Neural progenitor cell (in vitro differentiated cells): ENCODE results near the gene LEKR1. TPM values are rescaled to one million over a fixed set of nuclear protein-coding genes. Genes with fewer than 3 reads are reported as not detected.

Experiments
- DNase-seq: peaks from one replicate; pipeline ENCODE4 v3.0.0-alpha.2; 2016; ENCODE audit warnings: low spot score
- H2AFZ ChIP-seq: fragments of 200-600 bp; sonication (generic); replicated peaks from 2 replicates; pipeline ENCODE4 v1.6.1; 2016; ENCODE audit warnings: antibody characterized with exemption
- H3F3A ChIP-seq: fragments of 200-600 bp; sonication (generic); 2 replicates; pipeline ENCODE4 v1.6.1; 2016; ENCODE audit warnings: antibody characterized with exemption, low read depth
- H3K27ac ChIP-seq: fragments of 200-600 bp; sonication (generic); 2 replicates; pipeline ENCODE4 v1.5.1; 2016; ENCODE audit warnings: mild to moderate bottlenecking
- H3K27me3 ChIP-seq: fragments of 200-600 bp; sonication (generic); 2 replicates; pipeline ENCODE4 v1.6.1; 2016; ENCODE audit warnings: mild to moderate bottlenecking, moderate library complexity
- H3K36me3 ChIP-seq: fragments of 200-600 bp; sonication (generic); 2 replicates; pipeline ENCODE4 v1.5.1; 2016
- H3K4me1 ChIP-seq: fragments of 200-600 bp; sonication (generic); 2 replicates; pipeline ENCODE4 v1.6.1; 2016; ENCODE audit warnings: mixed run types
- H3K4me2 ChIP-seq: fragments of 200-600 bp; sonication (generic); 2 replicates; pipeline ENCODE4 v1.6.1; 2016
- H3K4me3 ChIP-seq: fragments of 200-600 bp; sonication (generic); 2 replicates; pipeline ENCODE4 v1.5.1; 2016
- H3K79me2 ChIP-seq: fragments of 200-600 bp; sonication (generic); 2 replicates; pipeline ENCODE4 v1.6.1; 2016; ENCODE audit warnings: low read depth
- H3K9ac ChIP-seq: fragments of 200-600 bp; sonication (generic); 2 replicates; pipeline ENCODE4 v1.6.1; 2016
- H3K9me3 ChIP-seq: fragments of 200-600 bp; sonication (generic); 2 replicates; pipeline ENCODE4 v1.5.1; 2016; ENCODE audit warnings: low read depth
- H4K20me1 ChIP-seq: fragments of 200-600 bp; sonication (generic); 2 replicates; pipeline ENCODE4 v1.6.1; 2016; ENCODE audit warnings: low read depth
- H3K27ac Mint-ChIP-seq: 3 replicates; pipeline ENCODE4 v1.8.0; 2021; ENCODE audit warnings: mixed read lengths
- H3K27me3 Mint-ChIP-seq: 2 replicates; pipeline ENCODE4 v1.8.0; 2022; ENCODE audit warnings: low read depth, mild to moderate bottlenecking, inconsistent platforms, moderate library complexity, mixed read lengths; ENCODE audit not compliant: insufficient read depth
- H3K36me3 Mint-ChIP-seq: 3 replicates; pipeline ENCODE4 v1.8.0; 2021; ENCODE audit warnings: mixed read lengths
- H3K4me1 Mint-ChIP-seq: 3 replicates; pipeline ENCODE4 v1.8.0; 2021; ENCODE audit warnings: mixed read lengths
- H3K4me3 Mint-ChIP-seq: 3 replicates; pipeline ENCODE4 v1.8.0; 2021; ENCODE audit warnings: mild to moderate bottlenecking, moderate library complexity, mixed read lengths
- H3K9me3 Mint-ChIP-seq: 3 replicates; pipeline ENCODE4 v1.8.0; 2020; ENCODE audit warnings: mixed read lengths
- EZH2 ChIP-seq: fragments of 200-600 bp; sonication (generic); IDR thresholded peaks from 2 replicates; pipeline ENCODE4 v1.6.1; 2017; ENCODE audit warnings: antibody characterized with exemption, mild to moderate bottlenecking, moderate library complexity
- EZH2phosphoT487 ChIP-seq: fragments of 200-600 bp; sonication (generic); IDR thresholded peaks from 2 replicates; pipeline ENCODE4 v1.6.1; 2017; ENCODE audit warnings: antibody characterized with exemption
- total RNA-seq: library from RNA; depleted of rRNA; stranded (reverse); fragments of >200 nt; gene quantifications from 2 replicates; pipeline ENCODE4 v1.2.3, GENCODE V29; 2015; ENCODE audit warnings: low replicate concordance
- TF ChIP-seq, protein P1 (sequence below): fragments of 200-600 bp; sonication (generic); IDR thresholded peaks from 2 replicates; pipeline ENCODE4 v1.5.1; 2017; ENCODE audit warnings: antibody characterized with exemption, mild to moderate bottlenecking

The LEKR1 gene
- total RNA-seq, 1 donor from 2014 or later: 1.9 TPM

DNA sequence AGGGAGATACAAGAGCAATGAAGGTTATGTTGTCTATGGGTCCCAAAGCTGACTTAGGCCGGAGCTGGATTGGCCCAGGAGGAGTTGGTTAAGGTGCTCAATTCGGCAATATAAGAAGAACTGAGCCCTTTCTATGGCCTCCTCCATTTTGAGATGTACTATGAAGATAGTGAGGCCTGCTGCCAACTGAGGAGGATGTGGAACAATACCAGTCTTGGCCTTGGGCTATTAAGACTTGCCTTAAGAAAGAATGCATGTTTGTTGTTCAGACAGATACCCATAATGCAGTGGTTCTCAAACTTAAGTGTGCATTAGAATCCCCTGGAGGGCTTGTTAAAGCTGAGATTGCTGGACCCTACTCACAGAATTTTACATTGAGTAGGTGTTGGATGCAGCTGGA lies 24.4 kb upstream of the LEKR1 start:
- H3K4me2 ChIP-seq: no peak overlapping the region
- H3K4me3 ChIP-seq: no peak overlapping the region
- H4K20me1 ChIP-seq: no peaks in the 10 kb centered on the region
- H3K79me2 ChIP-seq: no peaks in the 10 kb centered on the region
- H2AFZ ChIP-seq: no peak overlapping the region
- no peak for DNase-seq
- Mint-ChIP-seq H3K4me3 (no peak overlapping the region), H3K9me3 (peaks cover 18% of the 10 kb centered on the region), H3K4me1 (no peaks in the 10 kb centered on the region), H3K36me3 (no peaks in the 10 kb centered on the region), H3K27ac (no peak overlapping the region), H3K27me3 (peaks cover 8% of the 10 kb centered on the region)
- H3K27me3 ChIP-seq: no peaks in the 10 kb centered on the region
- no peaks in the 10 kb centered on the region for H3F3A ChIP-seq
- H3K4me1 ChIP-seq: no peaks in the 10 kb centered on the region
- H3K27ac ChIP-seq: no peak overlapping the region
- TF ChIP-seq EZH2 (no peak), EZH2phosphoT487 (no peak)
- TF ChIP-seq, protein P1, sequence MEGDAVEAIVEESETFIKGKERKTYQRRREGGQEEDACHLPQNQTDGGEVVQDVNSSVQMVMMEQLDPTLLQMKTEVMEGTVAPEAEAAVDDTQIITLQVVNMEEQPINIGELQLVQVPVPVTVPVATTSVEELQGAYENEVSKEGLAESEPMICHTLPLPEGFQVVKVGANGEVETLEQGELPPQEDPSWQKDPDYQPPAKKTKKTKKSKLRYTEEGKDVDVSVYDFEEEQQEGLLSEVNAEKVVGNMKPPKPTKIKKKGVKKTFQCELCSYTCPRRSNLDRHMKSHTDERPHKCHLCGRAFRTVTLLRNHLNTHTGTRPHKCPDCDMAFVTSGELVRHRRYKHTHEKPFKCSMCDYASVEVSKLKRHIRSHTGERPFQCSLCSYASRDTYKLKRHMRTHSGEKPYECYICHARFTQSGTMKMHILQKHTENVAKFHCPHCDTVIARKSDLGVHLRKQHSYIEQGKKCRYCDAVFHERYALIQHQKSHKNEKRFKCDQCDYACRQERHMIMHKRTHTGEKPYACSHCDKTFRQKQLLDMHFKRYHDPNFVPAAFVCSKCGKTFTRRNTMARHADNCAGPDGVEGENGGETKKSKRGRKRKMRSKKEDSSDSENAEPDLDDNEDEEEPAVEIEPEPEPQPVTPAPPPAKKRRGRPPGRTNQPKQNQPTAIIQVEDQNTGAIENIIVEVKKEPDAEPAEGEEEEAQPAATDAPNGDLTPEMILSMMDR: no peak
- no peaks in the 10 kb centered on the region for H3K9me3 ChIP-seq
- H3K9ac ChIP-seq: no peak overlapping the region
- no peaks in the 10 kb centered on the region for H3K36me3 ChIP-seq

DNA sequence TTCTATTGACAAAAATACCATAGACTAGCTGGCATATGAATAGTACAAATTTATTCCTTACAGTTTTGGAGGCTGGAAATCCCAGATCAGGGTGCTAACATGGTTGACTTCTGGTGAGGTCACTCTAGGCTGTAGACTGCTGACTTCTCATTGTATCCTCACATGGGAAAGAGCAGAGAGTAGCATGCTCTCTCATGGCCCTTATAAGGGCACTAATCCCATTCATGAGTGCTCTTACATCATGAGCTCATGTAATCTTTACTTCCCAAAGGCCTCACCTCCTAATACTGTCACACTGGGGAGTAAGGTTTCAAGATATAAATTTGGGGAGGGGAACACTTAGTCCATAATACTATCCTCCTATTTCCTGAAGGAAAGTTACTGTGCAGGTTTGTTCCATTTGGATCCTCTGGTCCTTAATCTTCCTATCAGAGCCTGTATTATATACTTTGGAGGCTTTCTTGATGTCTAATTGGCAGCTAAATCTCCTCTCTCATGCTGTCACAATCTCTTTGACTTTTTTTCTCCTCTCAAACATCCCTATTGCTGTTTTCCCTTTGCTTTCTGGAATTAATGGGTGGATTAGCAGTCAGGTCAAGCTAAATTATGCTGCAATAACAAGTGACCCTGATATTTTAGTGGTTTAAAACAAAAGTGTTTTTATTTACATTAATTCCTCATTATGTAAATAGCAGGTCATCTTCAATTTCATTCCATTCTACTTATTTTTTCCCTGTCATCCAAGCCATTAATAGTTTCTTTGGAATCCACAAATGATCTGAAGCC lies 23.1 kb upstream of the LEKR1 start:
- no peak overlapping the region for H3K4me2 ChIP-seq
- peaks cover 18% of the 10 kb centered on the region for H3K9me3 Mint-ChIP-seq

DNA sequence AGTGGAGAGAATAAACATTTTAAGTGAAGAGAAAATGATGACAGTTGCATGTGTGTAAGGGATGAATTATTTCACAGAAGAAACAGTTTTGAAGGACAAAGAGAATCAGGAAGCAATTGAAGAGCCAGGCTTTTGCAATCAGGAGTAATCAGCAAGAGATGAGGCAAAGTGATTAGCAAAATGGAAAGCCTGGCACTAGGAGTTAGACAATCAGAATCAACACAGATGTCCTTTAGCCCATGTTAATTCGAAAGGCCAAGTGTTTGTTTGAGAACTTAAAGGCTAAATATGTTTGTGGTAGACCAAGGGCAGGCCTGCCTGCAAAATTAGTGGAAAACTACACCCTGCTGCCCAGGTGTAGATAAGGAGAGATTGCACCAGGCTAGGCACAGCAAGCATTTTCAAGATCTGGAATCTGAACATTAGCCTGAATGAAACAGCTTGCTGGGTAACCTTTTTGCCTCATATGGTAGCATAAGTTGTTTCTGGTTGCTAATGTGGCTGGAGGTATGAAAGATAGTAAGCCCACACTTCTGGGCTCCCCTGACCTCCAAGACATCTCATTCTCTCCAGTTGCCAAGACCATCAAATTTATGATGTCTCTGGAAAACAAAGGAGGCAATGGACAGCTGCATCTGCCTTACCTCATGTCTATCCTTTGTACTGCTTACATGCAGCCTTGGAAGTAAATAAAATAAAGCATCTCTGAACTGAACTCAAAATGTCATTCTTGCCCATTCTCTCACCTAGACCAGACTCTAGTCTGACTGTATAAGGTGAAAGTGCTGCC lies 22.0 kb upstream of the LEKR1 start:
- H3K9me3 Mint-ChIP-seq: peaks cover 10% of the 10 kb centered on the region
- H3K4me1 ChIP-seq: no peaks in the 10 kb centered on the region
- H3K4me3 ChIP-seq: no peak overlapping the region
- no peaks in the 10 kb centered on the region for H4K20me1 ChIP-seq
- no peaks in the 10 kb centered on the region for H3K9me3 ChIP-seq
- no peaks in the 10 kb centered on the region for H3K36me3 ChIP-seq
- no peak overlapping the region for H3K27ac Mint-ChIP-seq
- H3K27me3 Mint-ChIP-seq: peaks cover 8% of the 10 kb centered on the region
- no peaks in the 10 kb centered on the region for H3K4me1 Mint-ChIP-seq
- no peak overlapping the region for H3K4me3 Mint-ChIP-seq
- no peak overlapping the region for H3K4me2 ChIP-seq
- no peaks in the 10 kb centered on the region for H3K79me2 ChIP-seq
- DNase-seq: no peak
- H2AFZ ChIP-seq: no peak overlapping the region
- no peaks in the 10 kb centered on the region for H3K27me3 ChIP-seq
- no peak overlapping the region for H3K27ac ChIP-seq
- H3K9ac ChIP-seq: no peak overlapping the region
- TF ChIP-seq, protein P1: no peak
- TF ChIP-seq EZH2phosphoT487 (no peak), EZH2 (no peak)
- no peaks in the 10 kb centered on the region for H3F3A ChIP-seq
- no peaks in the 10 kb centered on the region for H3K36me3 Mint-ChIP-seq

More for the DNA sequence above, 23.1 kb upstream of the LEKR1 start:
- no peaks in the 10 kb centered on the region for H3K36me3 Mint-ChIP-seq
- H3K9ac ChIP-seq: no peak overlapping the region
- H3K4me1 ChIP-seq: no peaks in the 10 kb centered on the region
- no peak overlapping the region for H3K27ac Mint-ChIP-seq
- H3K4me3 Mint-ChIP-seq: no peak overlapping the region
- H3F3A ChIP-seq: no peaks in the 10 kb centered on the region
- H4K20me1 ChIP-seq: no peaks in the 10 kb centered on the region
- TF ChIP-seq EZH2phosphoT487: no peak
- TF ChIP-seq, protein P1: no peak
- TF ChIP-seq EZH2: no peak
- no peaks in the 10 kb centered on the region for H3K4me1 Mint-ChIP-seq
- H3K79me2 ChIP-seq: no peaks in the 10 kb centered on the region
- H3K27ac ChIP-seq: no peak overlapping the region
- no peak for DNase-seq
- no peak overlapping the region for H3K4me3 ChIP-seq
- peaks cover 8% of the 10 kb centered on the region for H3K27me3 Mint-ChIP-seq
- H3K9me3 ChIP-seq: no peaks in the 10 kb centered on the region
- H3K36me3 ChIP-seq: no peaks in the 10 kb centered on the region
- H3K27me3 ChIP-seq: no peaks in the 10 kb centered on the region
- H2AFZ ChIP-seq: no peak overlapping the region
